Stomach smooth muscle (tissue), 2 donors: ENCODE measurements around the gene LPP.
A peak's percentile ranks its signal among the peaks of the same experiment; 100 is the strongest.

Experiments used
- H3K27ac ChIP-seq: one replicate; pipeline ENCODE4 v1.7.0; 2013; ENCODE audit warnings: mild to moderate bottlenecking, low read length, inconsistent platforms
- H3K27me3 ChIP-seq, 2 donors: one replicate each; pipeline ENCODE4 v1.7.0; 2013; ENCODE audit warnings: low read length in 2 of 2; ENCODE audit not compliant: insufficient read depth in 2 of 2, control insufficient read depth in 1 of 2
- H3K36me3 ChIP-seq, 2 donors: one replicate each; pipeline ENCODE4 v1.7.0; 2013; ENCODE audit warnings: low read length in 2 of 2; ENCODE audit not compliant: control insufficient read depth in 2 of 2, insufficient read depth in 2 of 2
- H3K4me1 ChIP-seq: one replicate; pipeline ENCODE4 v1.7.0; 2013; ENCODE audit warnings: low read length; ENCODE audit not compliant: control insufficient read depth, insufficient read depth
- H3K4me3 ChIP-seq, 2 donors: one replicate each; pipeline ENCODE4 v1.7.0; 2013; ENCODE audit warnings: low read length in 2 of 2
- H3K9ac ChIP-seq, 2 donors: one replicate each; pipeline ENCODE4 v1.7.0; 2013; ENCODE audit warnings: low read length in 2 of 2, mild to moderate bottlenecking in 1 of 2
- H3K9me3 ChIP-seq, 2 donors: one replicate each; pipeline ENCODE4 v1.7.0; 2013; ENCODE audit warnings: low read length in 2 of 2; ENCODE audit not compliant: control insufficient read depth in 2 of 2
- donor health status: healthy.
- donor health status: Pancreatic carcinoma.

Gene LPP

GRCh38 chr3:188488801-188489200 is 334.8 kb downstream of the LPP start:
- H3K9ac ChIP-seq = no peak overlapping the region
- peaks cover 17% of the 10 kb centered on the region in 2 donors for H3K36me3 ChIP-seq
- no peak overlapping the region for H3K4me3 ChIP-seq
- H3K27ac ChIP-seq = no peak overlapping the region
- H3K4me1 ChIP-seq = peaks cover 4% of the 10 kb centered on the region
- no peaks in the 10 kb centered on the region for H3K9me3 ChIP-seq
- no peaks in the 10 kb centered on the region for H3K27me3 ChIP-seq

- peak overlapping the region; percentile 7 for H3K27ac ChIP-seq
- peaks cover 9 to 14% of the 10 kb centered on the region in 2 donors for H3K36me3 ChIP-seq
- no peaks in the 10 kb centered on the region for H3K9me3 ChIP-seq
Measured at GRCh38 chr3:188489639-188490405, 335.9 kb downstream of the LPP start.

GRCh38 chr3:188490416-188490815 is 336.5 kb downstream of the LPP start:
- no peak overlapping the region for H3K4me3 ChIP-seq
- H3K27ac ChIP-seq = no peak overlapping the region
- no peaks in the 10 kb centered on the region for H3K9me3 ChIP-seq
- peaks cover 4 to 10% of the 10 kb centered on the region in 2 donors for H3K36me3 ChIP-seq
- peaks cover 4% of the 10 kb centered on the region for H3K4me1 ChIP-seq
- no peaks in the 10 kb centered on the region for H3K27me3 ChIP-seq
- H3K9ac ChIP-seq = no peak overlapping the region

More at GRCh38 chr3:188489639-188490405, 335.9 kb downstream of the LPP start:
- Histone ChIP-seq H3K4me3 (no peak overlapping the region), H3K4me1 (peaks cover 4% of the 10 kb centered on the region), H3K27me3 (no peaks in the 10 kb centered on the region), H3K9ac (no peak overlapping the region)

- peaks cover 4 to 7% of the 10 kb centered on the region in 2 donors for H3K36me3 ChIP-seq
- peaks cover 4% of the 10 kb centered on the region for H3K4me1 ChIP-seq
- H3K27ac ChIP-seq = no peak overlapping the region
- no peak overlapping the region for H3K9ac ChIP-seq
- no peaks in the 10 kb centered on the region for H3K9me3 ChIP-seq
- no peaks in the 10 kb centered on the region for H3K27me3 ChIP-seq
- no peak overlapping the region for H3K4me3 ChIP-seq
Measured at GRCh38 chr3:188491276-188491687, 337.3 kb downstream of the LPP start.

- Histone ChIP-seq H3K9ac (no peak overlapping the region), H3K27me3 (no peaks in the 10 kb centered on the region), H3K4me3 (no peak overlapping the region), H3K4me1 (no peaks in the 10 kb centered on the region), H3K9me3 (no peaks in the 10 kb centered on the region), H3K36me3 (peaks cover 1 to 4% of the 10 kb centered on the region in 2 donors), H3K27ac (no peak overlapping the region)
Measured at GRCh38 chr3:188496390-188496789, 342.4 kb downstream of the LPP start.

GRCh38 chr3:188497021-188497420 is 343.1 kb downstream of the LPP start:
- H3K9me3 ChIP-seq = no peaks in the 10 kb centered on the region
- H3K4me1 ChIP-seq = no peaks in the 10 kb centered on the region
- H3K4me3 ChIP-seq = no peak overlapping the region
- no peak overlapping the region for H3K27ac ChIP-seq
- no peak overlapping the region for H3K9ac ChIP-seq
- H3K36me3 ChIP-seq = peaks cover 0 to 3% of the 10 kb centered on the region in 2 donors
- H3K27me3 ChIP-seq = no peaks in the 10 kb centered on the region

GRCh38 chr3:188503647-188504046 is 349.7 kb downstream of the LPP start:
- no peak overlapping the region for H3K27ac ChIP-seq
- H3K9ac ChIP-seq = no peak overlapping the region
- no peaks in the 10 kb centered on the region for H3K36me3 ChIP-seq

GRCh38 chr3:188505151-188505550 is 351.2 kb downstream of the LPP start:
- no peaks in the 10 kb centered on the region for H3K27me3 ChIP-seq
- no peak overlapping the region for H3K27ac ChIP-seq
- no peak overlapping the region for H3K4me3 ChIP-seq
- peaks cover 7% of the 10 kb centered on the region for H3K4me1 ChIP-seq
- H3K36me3 ChIP-seq = no peaks in the 10 kb centered on the region
- H3K9me3 ChIP-seq = no peaks in the 10 kb centered on the region
- no peak overlapping the region for H3K9ac ChIP-seq

More at GRCh38 chr3:188503647-188504046, 349.7 kb downstream of the LPP start:
- no peaks in the 10 kb centered on the region for H3K9me3 ChIP-seq
- H3K4me3 ChIP-seq = no peak overlapping the region
- peaks cover 4% of the 10 kb centered on the region for H3K4me1 ChIP-seq
- no peaks in the 10 kb centered on the region for H3K27me3 ChIP-seq

GRCh38 chr3:188505911-188506310 is 352.0 kb downstream of the LPP start:
- peaks cover 7% of the 10 kb centered on the region for H3K4me1 ChIP-seq
- H3K27ac ChIP-seq = no peak overlapping the region
- no peaks in the 10 kb centered on the region for H3K36me3 ChIP-seq

GRCh38 chr3:188506446-188506845 is 352.5 kb downstream of the LPP start:
- Histone ChIP-seq H3K9ac (no peak overlapping the region), H3K27ac (no peak overlapping the region), H3K9me3 (no peaks in the 10 kb centered on the region)

More at GRCh38 chr3:188505911-188506310, 352.0 kb downstream of the LPP start:
- H3K4me3 ChIP-seq = no peak overlapping the region
- no peak overlapping the region for H3K9ac ChIP-seq
- H3K9me3 ChIP-seq = no peaks in the 10 kb centered on the region
- no peaks in the 10 kb centered on the region for H3K27me3 ChIP-seq

GRCh38 chr3:188507244-188507720 is 353.3 kb downstream of the LPP start:
- no peak overlapping the region for H3K9ac ChIP-seq
- no peaks in the 10 kb centered on the region for H3K9me3 ChIP-seq
- no peak overlapping the region for H3K27ac ChIP-seq
- no peaks in the 10 kb centered on the region for H3K27me3 ChIP-seq
- no peaks in the 10 kb centered on the region for H3K36me3 ChIP-seq
- H3K4me3 ChIP-seq = no peak overlapping the region
- peaks cover 7% of the 10 kb centered on the region for H3K4me1 ChIP-seq

More at GRCh38 chr3:188506446-188506845, 352.5 kb downstream of the LPP start:
- no peaks in the 10 kb centered on the region for H3K36me3 ChIP-seq
- no peaks in the 10 kb centered on the region for H3K27me3 ChIP-seq
- no peak overlapping the region for H3K4me3 ChIP-seq
- peaks cover 7% of the 10 kb centered on the region for H3K4me1 ChIP-seq
